SHP77 treated with DMSO at 0.1 percent for 48 hours (cell line): ENCODE measurements around the gene CCDC116.
"Not testable (repeated sequence)": the region's sequence is repeated elsewhere in the genome, so short reads cannot be mapped to it uniquely, and the experiment has no call there.

Experiments used
- DNase-seq: peaks from one replicate; lab custom pipeline; 2025; lab: John Stamatoyannopoulos, UW

The CCDC116 gene

GRCh38 chr22:21631025-21631424 is 1.5 kb upstream of the CCDC116 start:
- DNase-seq, result no peak

GRCh38 chr22:21632931-21633330 is 371 bp downstream of the CCDC116 start:
- DNase-seq, result no peak

GRCh38 chr22:21633481-21633880 is 921 bp downstream of the CCDC116 start:
- DNase-seq, result no peak

GRCh38 chr22:21634081-21634480 is 1.5 kb downstream of the CCDC116 start:
- DNase-seq, result no peak

- no peak for DNase-seq
Measured at GRCh38 chr22:21634844-21635243, 2.3 kb downstream of the CCDC116 start.

- DNase-seq, result no peak
Measured at GRCh38 chr22:21635771-21636510, 3.4 kb downstream of the CCDC116 start.

- no peak for DNase-seq
Measured at GRCh38 chr22:21636629-21637218, 4.2 kb downstream of the CCDC116 start.

GRCh38 chr22:21637450-21637849 is 4.9 kb downstream of the CCDC116 start:
- not testable (repeated sequence) for DNase-seq

- no peak for DNase-seq
Measured at GRCh38 chr22:21639359-21639758, 6.8 kb downstream of the CCDC116 start.

GRCh38 chr22:21640810-21641209 is 8.2 kb downstream of the CCDC116 start:
- no peak for DNase-seq

- DNase-seq, result peak; percentile 12
Measured at GRCh38 chr22:21641417-21641788, 8.8 kb downstream of the CCDC116 start.

- peak; percentile 92 for DNase-seq
Measured at GRCh38 chr22:21641789-21642583, 9.4 kb downstream of the CCDC116 start, which contains the start of gene SDF2L1. Gene SDF2L1, plus strand, starts transcription at chr22:21642302. Its CDS starts 35 bp downstream, at chr22:21642337.

GRCh38 chr22:21642584-21643448 is 10.3 kb downstream of the CCDC116 start:
- peak; percentile 14 for DNase-seq

GRCh38 chr22:21643533-21644357 is 11.2 kb downstream of the CCDC116 start:
- DNase-seq, result no peak

- DNase-seq, result not testable (repeated sequence)
Measured at GRCh38 chr22:21645513-21645912, 13.0 kb downstream of the CCDC116 start.

GRCh38 chr22:21646608-21647590 is 14.3 kb downstream of the CCDC116 start:
- DNase-seq, result peak; percentile 40

GRCh38 chr22:21650280-21650679 is 17.7 kb downstream of the CCDC116 start:
- no peak for DNase-seq

- DNase-seq, result peak; percentile 5
Measured at GRCh38 chr22:21650823-21651520, 18.4 kb downstream of the CCDC116 start.

GRCh38 chr22:21651521-21652009 is 19.0 kb downstream of the CCDC116 start:
- no peak for DNase-seq
